ENCODE data around the gene ZNHIT3.

DNA sequence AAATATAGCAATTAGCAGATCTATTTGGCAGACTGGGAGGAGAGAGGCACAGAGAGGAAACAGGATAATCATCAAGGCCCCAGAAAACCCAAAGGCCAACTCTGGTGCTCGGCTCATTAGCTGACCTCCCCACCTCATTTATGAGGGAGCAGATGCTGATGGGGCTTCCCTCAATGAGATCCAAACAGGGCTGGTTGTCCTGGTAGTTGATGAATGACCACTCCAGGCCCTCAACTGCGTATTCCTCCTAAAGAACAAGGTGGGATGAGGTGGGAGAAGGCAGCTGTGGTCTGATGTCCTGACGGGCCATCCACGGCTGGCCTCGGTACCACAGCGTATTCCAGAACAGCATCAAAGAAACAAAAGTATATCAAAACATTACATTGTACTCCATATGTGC lies 20.8 kb downstream of the ZNHIT3 start:
- TF ChIP-seq, protein P1, sequence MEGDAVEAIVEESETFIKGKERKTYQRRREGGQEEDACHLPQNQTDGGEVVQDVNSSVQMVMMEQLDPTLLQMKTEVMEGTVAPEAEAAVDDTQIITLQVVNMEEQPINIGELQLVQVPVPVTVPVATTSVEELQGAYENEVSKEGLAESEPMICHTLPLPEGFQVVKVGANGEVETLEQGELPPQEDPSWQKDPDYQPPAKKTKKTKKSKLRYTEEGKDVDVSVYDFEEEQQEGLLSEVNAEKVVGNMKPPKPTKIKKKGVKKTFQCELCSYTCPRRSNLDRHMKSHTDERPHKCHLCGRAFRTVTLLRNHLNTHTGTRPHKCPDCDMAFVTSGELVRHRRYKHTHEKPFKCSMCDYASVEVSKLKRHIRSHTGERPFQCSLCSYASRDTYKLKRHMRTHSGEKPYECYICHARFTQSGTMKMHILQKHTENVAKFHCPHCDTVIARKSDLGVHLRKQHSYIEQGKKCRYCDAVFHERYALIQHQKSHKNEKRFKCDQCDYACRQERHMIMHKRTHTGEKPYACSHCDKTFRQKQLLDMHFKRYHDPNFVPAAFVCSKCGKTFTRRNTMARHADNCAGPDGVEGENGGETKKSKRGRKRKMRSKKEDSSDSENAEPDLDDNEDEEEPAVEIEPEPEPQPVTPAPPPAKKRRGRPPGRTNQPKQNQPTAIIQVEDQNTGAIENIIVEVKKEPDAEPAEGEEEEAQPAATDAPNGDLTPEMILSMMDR (IDR thresholded peaks at IDR 0.05), result no peak
- no peak for TF ChIP-seq POLR2A (IDR thresholded peaks at IDR 0.05)
